Upper lobe of right lung (tissue), 1 donor: Measurements from ENCODE around the gene B3GLCT. TPM values are rescaled to one million over a fixed set of nuclear protein-coding genes. Genes with fewer than 3 reads are reported as not detected.

Experiments used
- ATAC-seq: fragments of 200-7000 bp; cut with Tn5 transposase; one replicate; pipeline ENCODE4 v1.9.1; 2020; ENCODE audit warnings: mild to moderate bottlenecking, moderate library complexity
- DNase-seq: peaks from one replicate; pipeline ENCODE4 v3.0.0-alpha.2; 2020
- H3K27ac ChIP-seq: fragments of 200-600 bp; one replicate; pipeline ENCODE4 v1.8.0; 2022
- H3K27me3 ChIP-seq: fragments of 200-600 bp; one replicate; pipeline ENCODE4 v1.8.0; 2022; ENCODE audit warnings: mild to moderate bottlenecking
- H3K36me3 ChIP-seq: fragments of 200-600 bp; one replicate; pipeline ENCODE4 v1.8.0; 2022
- H3K4me1 ChIP-seq: fragments of 200-600 bp; one replicate; pipeline ENCODE4 v1.8.0; 2022
- H3K4me3 ChIP-seq: fragments of 200-600 bp; one replicate; pipeline ENCODE4 v1.8.0; 2022; ENCODE audit warnings: mild to moderate bottlenecking
- H3K9me3 ChIP-seq: fragments of 200-600 bp; one replicate; pipeline ENCODE4 v1.8.0; 2022
- intact Hi-C: fragments of 100-400 bp; cut with DNase I; formaldehyde crosslinking; loops from one replicate; pipeline ENCODE4 v1.11.0; 2022
- total RNA-seq: library from RNA; stranded (reverse); fragmentation: NEBNext Ultra II Directional; extraction: Animal tissue kit (Norgen Biotek cat#: 25700); gene quantifications from one replicate; pipeline ENCODE4 v1.2.1, GENCODE V29; 2021
- TF ChIP-seq, protein P1 (sequence below): fragments of 200-600 bp; IDR thresholded peaks from one replicate; pipeline ENCODE4 v1.8.0; 2022; ENCODE audit warnings: antibody characterized with exemption
- donor health status: DM: no; HTN: yes; CAD: no; lungs with severe emphysema.

The B3GLCT gene
- total RNA-seq, 1 donor from 2014 or later: 6.7 TPM

DNA sequence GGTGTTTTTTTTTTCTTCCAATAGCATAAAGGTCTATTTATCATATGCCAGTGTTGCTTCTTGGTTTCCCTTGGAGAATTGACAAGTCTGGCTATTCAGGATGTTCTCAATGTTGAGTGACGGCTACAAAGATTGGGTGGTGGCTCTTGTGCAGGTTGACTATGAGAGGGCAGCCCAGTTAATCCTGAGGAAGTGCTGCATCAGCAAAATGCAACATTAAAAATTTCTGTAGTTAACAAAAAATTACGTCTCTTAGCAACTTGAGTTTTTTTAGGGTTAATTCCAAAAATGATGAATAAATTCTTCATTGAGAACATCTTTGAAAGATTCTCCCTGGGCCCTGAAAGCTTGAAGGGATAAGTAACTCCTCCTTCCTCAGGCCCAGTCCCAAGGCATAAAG, 147.1 kb downstream of the B3GLCT start:
- no peak overlapping the region for H3K4me3 ChIP-seq
- no peak for ATAC-seq
- H3K27me3 ChIP-seq: no peaks in the 10 kb centered on the region
- H3K27ac ChIP-seq: no peak overlapping the region
- H3K36me3 ChIP-seq: no peaks in the 10 kb centered on the region
- DNase-seq: no peak
- TF ChIP-seq, protein P1, sequence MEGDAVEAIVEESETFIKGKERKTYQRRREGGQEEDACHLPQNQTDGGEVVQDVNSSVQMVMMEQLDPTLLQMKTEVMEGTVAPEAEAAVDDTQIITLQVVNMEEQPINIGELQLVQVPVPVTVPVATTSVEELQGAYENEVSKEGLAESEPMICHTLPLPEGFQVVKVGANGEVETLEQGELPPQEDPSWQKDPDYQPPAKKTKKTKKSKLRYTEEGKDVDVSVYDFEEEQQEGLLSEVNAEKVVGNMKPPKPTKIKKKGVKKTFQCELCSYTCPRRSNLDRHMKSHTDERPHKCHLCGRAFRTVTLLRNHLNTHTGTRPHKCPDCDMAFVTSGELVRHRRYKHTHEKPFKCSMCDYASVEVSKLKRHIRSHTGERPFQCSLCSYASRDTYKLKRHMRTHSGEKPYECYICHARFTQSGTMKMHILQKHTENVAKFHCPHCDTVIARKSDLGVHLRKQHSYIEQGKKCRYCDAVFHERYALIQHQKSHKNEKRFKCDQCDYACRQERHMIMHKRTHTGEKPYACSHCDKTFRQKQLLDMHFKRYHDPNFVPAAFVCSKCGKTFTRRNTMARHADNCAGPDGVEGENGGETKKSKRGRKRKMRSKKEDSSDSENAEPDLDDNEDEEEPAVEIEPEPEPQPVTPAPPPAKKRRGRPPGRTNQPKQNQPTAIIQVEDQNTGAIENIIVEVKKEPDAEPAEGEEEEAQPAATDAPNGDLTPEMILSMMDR: no peak
- H3K9me3 ChIP-seq: no peaks in the 10 kb centered on the region
- intact Hi-C loops: no loop called here
- H3K4me1 ChIP-seq: no peaks in the 10 kb centered on the region

DNA sequence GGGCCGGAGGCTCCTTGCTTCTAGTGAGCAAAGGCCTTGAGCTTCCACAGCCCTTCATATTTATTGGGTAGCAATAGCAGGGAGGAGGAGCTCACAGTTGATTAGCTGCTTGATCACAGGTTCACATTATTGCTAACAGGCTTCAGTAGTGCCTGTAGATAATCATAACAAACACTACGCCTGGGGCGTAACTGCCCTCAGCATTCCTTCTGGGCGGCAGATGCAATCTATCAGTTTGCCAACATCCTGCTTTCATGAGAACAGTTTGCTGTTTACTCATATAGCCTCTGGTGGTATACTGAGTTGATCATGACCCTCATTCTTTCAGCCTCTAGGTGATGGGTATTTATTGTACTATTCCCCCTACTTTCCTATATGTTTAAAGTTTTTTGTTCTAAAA, 149.4 kb downstream of the B3GLCT start:
- H3K36me3 ChIP-seq: no peaks in the 10 kb centered on the region
- ATAC-seq: no peak
- TF ChIP-seq, protein P1: no peak

DNA sequence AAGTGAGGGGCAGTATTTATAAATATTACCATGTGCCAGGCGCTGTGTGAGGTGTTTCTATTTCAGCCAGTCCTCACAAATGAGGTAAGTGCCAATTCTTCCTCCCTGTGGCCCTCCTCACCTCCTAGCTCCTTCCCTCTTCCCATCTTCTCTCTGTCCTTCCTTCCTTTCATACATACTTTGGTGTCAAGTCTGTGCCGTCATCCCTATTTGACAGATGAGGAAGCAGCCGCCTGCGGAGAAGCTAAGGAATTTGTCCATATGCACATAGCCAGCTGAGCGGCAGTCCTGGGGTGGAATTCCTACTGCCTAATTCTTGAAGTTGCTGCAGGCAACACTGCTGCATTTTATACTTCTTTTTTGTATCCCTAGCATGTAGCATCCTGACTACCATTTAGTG, 150.8 kb downstream of the B3GLCT start:
- H3K4me3 ChIP-seq: no peak overlapping the region
- intact Hi-C loops: no loop called here
- DNase-seq: no peak
- no peaks in the 10 kb centered on the region for H3K4me1 ChIP-seq
- no peak overlapping the region for H3K27ac ChIP-seq
- TF ChIP-seq, protein P1: no peak
- no peaks in the 10 kb centered on the region for H3K27me3 ChIP-seq
- H3K9me3 ChIP-seq: no peaks in the 10 kb centered on the region
- no peak for ATAC-seq
- no peaks in the 10 kb centered on the region for H3K36me3 ChIP-seq

More for the DNA sequence above, 149.4 kb downstream of the B3GLCT start:
- H3K27me3 ChIP-seq: no peaks in the 10 kb centered on the region
- no peaks in the 10 kb centered on the region for H3K9me3 ChIP-seq
- H3K27ac ChIP-seq: no peak overlapping the region
- DNase-seq: no peak
- no peak overlapping the region for H3K4me3 ChIP-seq
- no peaks in the 10 kb centered on the region for H3K4me1 ChIP-seq
- intact Hi-C loops: no loop called here

DNA sequence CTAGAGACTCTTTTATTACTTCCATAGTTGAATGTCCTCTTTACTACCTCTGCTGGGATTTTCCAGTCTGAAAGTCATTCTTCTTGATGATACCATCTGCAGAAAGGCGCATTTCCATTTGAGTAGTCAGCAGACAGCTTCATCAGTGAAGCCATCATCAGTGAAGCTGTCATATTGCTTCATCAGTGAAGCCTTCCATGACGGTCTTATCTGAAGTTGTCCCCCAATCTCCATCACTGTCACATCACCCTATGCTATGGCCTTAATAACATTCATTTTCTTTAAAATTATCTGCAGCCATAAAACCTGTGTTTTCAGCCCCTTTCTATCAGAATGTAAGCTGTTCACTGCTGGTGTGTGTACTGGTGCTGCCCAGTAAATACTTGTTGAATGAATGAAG, 151.6 kb downstream of the B3GLCT start:
- no peaks in the 10 kb centered on the region for H3K27me3 ChIP-seq
- H3K4me1 ChIP-seq: no peaks in the 10 kb centered on the region
- intact Hi-C loops: no loop called here
- TF ChIP-seq, protein P1: no peak
- no peak overlapping the region for H3K4me3 ChIP-seq
- no peaks in the 10 kb centered on the region for H3K9me3 ChIP-seq
- H3K36me3 ChIP-seq: no peaks in the 10 kb centered on the region
- no peak overlapping the region for H3K27ac ChIP-seq
- DNase-seq (no peak), ATAC-seq (no peak)

DNA sequence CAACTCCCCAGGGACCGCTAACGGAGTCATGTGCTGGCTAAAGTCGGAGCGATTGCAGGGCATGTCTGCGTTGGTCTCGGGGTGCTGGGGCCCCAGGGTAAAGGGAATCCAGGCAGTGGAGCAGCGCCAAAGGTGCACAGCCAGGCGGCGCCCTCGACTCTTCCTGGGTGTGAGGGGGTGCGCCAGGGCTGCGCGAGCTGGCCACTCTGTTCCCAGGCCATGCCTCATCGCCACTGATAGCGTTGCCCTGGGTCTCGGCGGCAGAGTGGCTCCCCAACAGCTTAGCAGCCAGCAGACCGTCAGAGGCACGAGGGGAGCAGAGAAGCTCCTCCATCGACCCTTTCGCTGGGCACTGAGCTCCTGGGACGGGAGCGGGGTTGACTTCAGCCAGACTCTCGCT, 152.7 kb downstream of the B3GLCT start:
- no peaks in the 10 kb centered on the region for H3K4me1 ChIP-seq

More for the DNA sequence above, 152.7 kb downstream of the B3GLCT start:
- TF ChIP-seq, protein P1: no peak
- DNase-seq (no peak), ATAC-seq (peak; percentile 32)
- H3K27me3 ChIP-seq: no peaks in the 10 kb centered on the region
- no peaks in the 10 kb centered on the region for H3K36me3 ChIP-seq
- intact Hi-C loops: no loop called here
- H3K4me3 ChIP-seq: no peak overlapping the region
- H3K9me3 ChIP-seq: no peaks in the 10 kb centered on the region
- no peak overlapping the region for H3K27ac ChIP-seq
